ENCODE results near the gene COL4A2. TPM values are rescaled to one million over a fixed set of nuclear protein-coding genes. Genes with fewer than 3 reads are reported as not detected.
A peak's percentile ranks its signal among the peaks of the same experiment; 100 is the strongest.
"Not testable (repeated sequence)": the region's sequence is repeated elsewhere in the genome, so short reads cannot be mapped to it uniquely, and the experiment has no call there.

Gene COL4A2
- total RNA-seq, 4 donors from 2014 or later: 51.2 to 85.8 (median 70.5) TPM

GRCh38 chr13:110528911-110529310 lies 221.8 kb downstream of the COL4A2 start:
- TF ChIP-seq CTCF (IDR thresholded peaks at IDR 0.05 in 4 of 5, conservative IDR thresholded peaks at IDR 0.05 in 1 of 5) (no peak), POLR2A (IDR thresholded peaks at IDR 0.05) (no peak)
- peak overlapping the region in 2 of 4 donors; percentile 1 to 29 for H3K27ac ChIP-seq
- no peaks in the 10 kb centered on the region for H3K9me3 ChIP-seq
- in situ Hi-C loops (cut with MboI; ENCODE audit: low sequenced_read_pairs in 4 of 4) (no loop called here), intact Hi-C loops (cut with DNase I; ENCODE audit: low total_unique reads) (no loop called here)
- DNase-seq (no peak), ATAC-seq (no peak)
- no peaks in the 10 kb centered on the region for H3K27me3 ChIP-seq
- no peaks in the 10 kb centered on the region for H3K36me3 ChIP-seq
- no peak overlapping the region for H3K4me3 ChIP-seq
- H3K4me1 ChIP-seq: peaks cover 0 to 31% of the 10 kb centered on the region in 2 donors

- H3K9me3 ChIP-seq: no peaks in the 10 kb centered on the region
- no peaks in the 10 kb centered on the region for H3K36me3 ChIP-seq
- no peaks in the 10 kb centered on the region for H3K27me3 ChIP-seq
- intact Hi-C loops (cut with DNase I; ENCODE audit: low total_unique reads) (no loop called here), in situ Hi-C loops (cut with MboI; ENCODE audit: low sequenced_read_pairs in 4 of 4) (no loop called here)
- H3K27ac ChIP-seq: no peak overlapping the region
- H3K4me3 ChIP-seq: no peak overlapping the region
- DNase-seq (no peak), ATAC-seq (no peak)
- peaks cover 0 to 23% of the 10 kb centered on the region in 2 donors for H3K4me1 ChIP-seq
- no peak for TF ChIP-seq POLR2A (IDR thresholded peaks at IDR 0.05)
- TF ChIP-seq CTCF (IDR thresholded peaks at IDR 0.05 in 4 of 5, conservative IDR thresholded peaks at IDR 0.05 in 1 of 5): no peak
These were observed 222.6 kb downstream of the COL4A2 start for GRCh38 chr13:110529522-110530311.

- intact Hi-C loops (cut with DNase I; ENCODE audit: low total_unique reads): no loop called here
- Histone ChIP-seq H3K4me3 (no peak overlapping the region), H3K36me3 (no peaks in the 10 kb centered on the region), H3K4me1 (peaks cover 0 to 14% of the 10 kb centered on the region in 2 donors), H3K9me3 (no peaks in the 10 kb centered on the region), H3K27me3 (no peaks in the 10 kb centered on the region), H3K27ac (no peak overlapping the region)
- DNase-seq: no peak
- in situ Hi-C loops (cut with MboI; ENCODE audit: low sequenced_read_pairs in 4 of 4): no loop called here
- ATAC-seq: no peak
- TF ChIP-seq CTCF (IDR thresholded peaks at IDR 0.05 in 4 of 5, conservative IDR thresholded peaks at IDR 0.05 in 1 of 5) (no peak), POLR2A (IDR thresholded peaks at IDR 0.05) (no peak)
These were observed 224.0 kb downstream of the COL4A2 start for GRCh38 chr13:110531100-110531499.

GRCh38 chr13:110531671-110532083 lies 224.6 kb downstream of the COL4A2 start:
- H3K27me3 ChIP-seq: no peaks in the 10 kb centered on the region
- in situ Hi-C loops (cut with MboI; ENCODE audit: low sequenced_read_pairs in 4 of 4): no loop called here
- no peaks in the 10 kb centered on the region for H3K9me3 ChIP-seq
- H3K36me3 ChIP-seq: no peaks in the 10 kb centered on the region
- H3K27ac ChIP-seq: no peak overlapping the region
- intact Hi-C loops (cut with DNase I; ENCODE audit: low total_unique reads): no loop called here
- no peak for DNase-seq
- H3K4me3 ChIP-seq: no peak overlapping the region
- peaks cover 0 to 9% of the 10 kb centered on the region in 2 donors for H3K4me1 ChIP-seq
- TF ChIP-seq POLR2A (IDR thresholded peaks at IDR 0.05) (no peak), CTCF (IDR thresholded peaks at IDR 0.05 in 4 of 5, conservative IDR thresholded peaks at IDR 0.05 in 1 of 5) (no peak)
- ATAC-seq: no peak

- H3K27ac ChIP-seq; H3K36me3 ChIP-seq; H3K4me1 ChIP-seq; H3K9me3 ChIP-seq; H3K27me3 ChIP-seq; in situ Hi-C loops (cut with MboI; ENCODE audit: low sequenced_read_pairs in 4 of 4); H3K4me3 ChIP-seq; intact Hi-C loops (cut with DNase I; ENCODE audit: low total_unique reads); DNase-seq; ATAC-seq: not testable (repeated sequence)
These were observed 225.2 kb downstream of the COL4A2 start for GRCh38 chr13:110532258-110532657.
